EH (cell line): ENCODE results near the gene NNMT.
A peak's percentile ranks its signal among the peaks of the same experiment; 100 is the strongest.
"Not testable (repeated sequence)": the region's sequence is repeated elsewhere in the genome, so short reads cannot be mapped to it uniquely, and the experiment has no call there.

Experiments
- DNase-seq: peaks from one replicate; pipeline ENCODE4 v3.0.0-alpha.2; 2015; ENCODE audit warnings: low read depth

NNMT gene

DNA sequence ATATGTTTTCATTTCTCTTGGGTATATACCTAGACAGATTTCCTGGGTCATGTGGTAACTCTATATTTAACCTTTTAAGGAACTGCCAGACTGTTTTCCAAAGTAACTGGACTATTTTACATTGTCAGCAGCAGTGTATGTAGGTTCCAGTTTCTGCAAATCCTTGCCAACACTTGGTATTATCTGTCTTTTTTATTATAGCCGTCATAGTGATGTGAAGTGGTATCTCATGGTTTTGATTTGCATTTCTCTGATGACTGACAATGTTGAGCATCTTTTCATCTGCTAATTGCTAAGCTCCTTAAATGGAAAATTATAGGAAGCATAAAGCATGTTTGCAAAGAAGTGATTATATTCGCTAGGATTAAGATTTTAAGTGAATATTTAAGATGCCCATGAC is 13.9 kb downstream of the NNMT start:
- DNase-seq, result no peak

DNA sequence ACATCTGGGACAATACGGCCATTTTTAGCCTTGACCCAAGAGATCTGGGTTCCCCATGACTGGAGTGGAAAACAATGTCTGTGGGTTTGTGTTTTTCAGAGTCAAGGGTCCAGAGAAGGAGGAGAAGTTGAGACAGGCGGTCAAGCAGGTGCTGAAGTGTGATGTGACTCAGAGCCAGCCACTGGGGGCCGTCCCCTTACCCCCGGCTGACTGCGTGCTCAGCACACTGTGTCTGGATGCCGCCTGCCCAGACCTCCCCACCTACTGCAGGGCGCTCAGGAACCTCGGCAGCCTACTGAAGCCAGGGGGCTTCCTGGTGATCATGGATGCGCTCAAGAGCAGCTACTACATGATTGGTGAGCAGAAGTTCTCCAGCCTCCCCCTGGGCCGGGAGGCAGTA is 15.7 kb downstream of the NNMT start:
- DNase-seq, result no peak

DNA sequence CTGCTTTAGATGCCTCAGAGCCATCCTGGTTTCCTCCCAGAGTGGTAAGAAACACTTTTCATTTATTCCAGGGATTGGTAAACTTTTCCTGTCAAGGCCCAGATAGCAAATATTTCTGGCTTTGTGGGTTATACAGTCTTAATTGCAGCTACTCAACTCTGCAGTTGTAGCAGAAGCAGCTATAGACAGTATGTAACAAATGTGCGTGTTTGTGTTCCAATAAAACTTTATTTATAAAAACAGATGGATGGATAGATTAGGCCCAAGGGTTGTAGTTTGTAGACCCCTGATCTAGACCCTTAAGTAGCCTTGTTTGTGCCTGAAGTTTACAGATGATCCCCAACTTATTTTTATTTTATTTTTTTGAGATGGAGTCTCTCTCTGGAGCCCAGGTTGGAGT is 17.9 kb downstream of the NNMT start:
- DNase-seq, result no peak

DNA sequence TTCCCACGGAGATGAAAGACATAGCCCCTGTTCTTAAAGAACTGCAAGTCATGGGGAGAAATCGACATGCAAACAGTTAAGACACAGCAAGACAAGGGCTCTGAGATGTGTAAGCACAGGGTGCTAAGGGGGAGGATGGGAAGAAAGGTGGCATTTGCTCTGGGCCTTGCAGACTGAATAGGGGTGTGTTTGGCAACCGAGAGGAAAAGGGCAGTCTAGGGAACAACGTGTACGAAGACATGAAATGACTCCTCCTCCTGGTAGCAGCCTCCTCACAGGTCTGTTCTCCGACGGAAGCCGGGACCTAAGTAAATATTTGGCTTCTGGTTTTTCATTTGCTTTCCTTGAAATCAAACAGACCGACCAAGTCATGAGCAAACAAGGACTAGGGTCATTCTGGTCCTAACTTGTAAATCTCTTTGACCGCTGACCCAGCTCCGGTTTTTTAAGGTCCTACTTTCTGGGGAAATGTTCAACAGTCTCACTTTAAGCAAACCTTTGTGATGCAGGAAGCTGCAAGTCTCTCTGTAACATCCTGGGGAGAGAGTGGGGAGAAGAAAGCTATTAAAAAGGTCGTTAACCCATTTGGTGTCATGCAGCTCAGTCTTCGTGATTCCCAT is 19.7 kb downstream of the NNMT start:
- DNase-seq, result no peak

DNA sequence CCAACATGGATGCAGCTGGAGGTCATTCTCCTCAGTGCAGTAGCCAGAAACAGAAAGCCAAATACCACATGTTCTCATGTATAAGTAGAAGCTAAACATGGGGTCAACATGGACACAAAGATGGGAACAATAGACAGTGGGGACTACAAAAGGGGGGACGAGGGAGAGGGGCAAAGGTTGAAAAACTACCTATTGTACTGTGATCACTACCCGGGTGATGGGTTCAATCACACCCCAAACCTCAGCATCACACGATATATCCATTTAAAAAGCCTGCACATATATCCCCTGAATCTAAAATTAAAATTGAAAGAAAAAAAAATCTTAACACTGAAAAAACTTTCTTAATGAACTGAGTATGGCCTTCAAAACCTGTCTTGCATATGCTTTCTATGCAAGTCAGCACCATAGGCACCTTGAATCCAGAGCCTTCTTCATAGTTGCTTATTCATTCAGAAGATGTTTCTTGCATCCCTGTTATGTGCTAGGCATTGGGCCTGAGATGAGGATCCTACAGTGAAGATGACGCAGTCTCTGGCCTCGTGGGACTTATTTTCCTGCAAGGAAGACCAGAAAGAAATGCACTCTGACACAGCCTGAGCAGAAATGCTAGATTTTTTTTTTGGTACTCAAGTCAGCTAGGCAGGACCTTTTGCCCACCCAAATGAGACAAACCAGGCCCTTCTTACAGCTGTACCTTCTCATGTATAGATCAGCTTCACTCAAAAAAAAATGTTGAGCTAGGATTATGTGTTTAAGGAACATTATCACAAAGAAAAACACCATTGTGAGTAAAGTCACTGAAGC is 21.0 kb downstream of the NNMT start:
- peak; percentile 34 for DNase-seq

DNA sequence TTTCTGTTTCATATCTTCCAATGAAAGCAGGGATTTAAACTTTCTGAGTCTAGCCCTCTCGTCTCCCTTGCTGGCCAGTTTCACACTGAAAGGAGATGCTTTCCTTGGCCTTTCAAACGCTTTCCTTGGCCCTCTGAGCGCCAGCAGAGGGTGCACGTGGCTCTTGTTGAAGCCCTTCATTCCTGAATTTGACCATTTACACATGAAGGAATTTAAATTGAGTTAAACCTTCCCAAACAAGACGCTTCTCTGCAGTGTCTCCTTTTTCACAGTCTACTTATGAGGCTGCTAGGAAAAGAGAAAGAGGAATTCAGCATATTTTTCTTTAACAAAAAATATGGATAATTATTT is 21.6 kb downstream of the NNMT start:
- DNase-seq, result peak; percentile 67

DNA sequence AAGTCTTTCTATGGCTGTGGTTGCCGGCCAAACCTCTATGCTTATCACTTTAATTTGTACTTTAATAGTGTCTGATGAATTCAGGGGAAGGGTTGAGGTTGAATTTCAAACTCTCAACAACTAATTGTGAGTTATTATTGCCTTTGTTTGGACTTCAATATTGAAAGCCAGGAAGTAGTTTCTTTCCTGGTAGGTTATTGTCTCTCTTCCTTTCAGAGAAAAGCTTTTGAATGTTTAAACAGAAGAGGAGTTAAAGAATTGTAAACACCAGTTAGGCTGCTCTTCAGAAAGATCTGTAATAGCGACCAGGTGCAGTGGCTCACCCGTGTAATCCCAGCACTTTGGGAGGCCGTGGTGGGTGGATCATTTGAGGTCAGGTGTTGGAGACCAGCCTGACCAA is 22.2 kb downstream of the NNMT start:
- no peak for DNase-seq

DNA sequence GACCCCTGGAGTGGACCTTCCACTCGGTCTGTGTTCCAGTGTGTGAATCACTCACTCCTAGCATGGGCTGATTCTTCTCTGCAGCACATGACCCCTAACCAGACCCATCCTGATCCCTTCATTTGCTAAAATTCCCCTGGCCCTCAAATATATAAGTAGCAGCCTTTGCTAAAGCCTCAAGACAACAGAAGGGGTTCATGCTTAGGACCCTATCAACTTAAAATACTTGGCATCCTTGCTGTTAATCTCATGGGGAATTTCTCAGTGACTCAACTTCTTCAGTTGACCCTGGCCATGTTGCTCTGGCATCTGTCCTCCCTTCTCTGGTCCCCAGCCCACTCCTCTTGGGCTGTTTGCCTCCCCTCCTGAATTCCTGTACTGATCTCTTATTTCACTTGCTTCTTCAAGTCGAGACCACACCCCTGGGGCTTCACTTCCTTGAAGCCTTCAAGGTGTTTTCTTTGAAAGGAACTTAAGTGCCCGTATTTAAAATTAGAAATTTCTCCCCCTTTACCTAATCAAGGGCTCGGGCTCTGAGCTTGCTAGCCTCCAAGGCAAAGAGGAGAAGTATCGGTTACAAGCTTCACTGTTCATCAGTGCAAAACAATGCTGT is 23.6 kb downstream of the NNMT start:
- DNase-seq, result no peak

DNA sequence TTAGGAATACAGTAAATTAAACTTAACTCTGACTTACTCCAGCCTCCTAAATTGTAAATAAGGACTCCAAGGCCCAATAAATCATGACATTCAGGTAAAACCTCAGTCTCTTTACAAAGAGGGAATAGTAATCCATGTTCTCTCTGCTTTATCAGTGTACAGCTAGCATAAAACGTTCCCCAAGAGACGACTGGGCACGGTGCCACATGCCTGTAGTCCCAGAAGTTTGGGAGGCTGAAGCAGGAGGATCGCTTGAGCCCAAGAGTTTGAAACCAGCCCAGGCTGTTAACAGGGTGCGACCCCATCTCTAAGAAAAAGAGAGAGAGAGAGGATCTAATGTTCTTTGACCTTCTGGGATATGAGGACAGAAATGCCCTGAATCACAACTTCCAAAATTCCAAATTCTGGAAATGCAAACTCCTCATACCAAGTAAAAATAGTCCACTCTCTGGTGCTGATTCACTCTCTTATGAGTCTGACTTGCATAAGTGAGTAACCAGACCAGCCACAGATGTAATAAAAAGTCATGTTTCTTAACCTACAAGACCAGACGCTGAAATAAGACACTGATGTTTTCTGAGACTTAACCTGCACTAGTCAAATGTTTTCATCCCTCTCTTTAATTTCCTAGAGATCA is 25.5 kb downstream of the NNMT start:
- peak; percentile 89 for DNase-seq

DNA sequence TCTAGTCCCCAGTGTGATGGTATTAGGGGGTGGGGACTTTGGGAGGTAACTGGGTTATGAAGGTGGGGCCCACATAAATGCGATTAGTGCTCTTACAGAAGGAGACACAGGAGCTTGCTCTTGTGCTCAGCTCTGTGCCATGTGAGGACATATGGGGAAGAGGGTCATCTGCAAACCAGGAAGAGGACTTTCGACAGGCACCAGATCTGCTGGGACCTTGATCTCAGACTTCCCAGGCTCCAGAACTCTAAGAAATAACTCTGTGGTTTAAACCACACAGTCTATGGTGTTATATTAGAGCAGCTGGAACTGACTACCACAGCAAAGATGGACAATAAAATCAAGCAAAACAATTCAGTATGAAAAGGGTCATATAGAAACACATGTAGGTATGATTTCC is 26.7 kb downstream of the NNMT start:
- DNase-seq, result peak; percentile 35

DNA sequence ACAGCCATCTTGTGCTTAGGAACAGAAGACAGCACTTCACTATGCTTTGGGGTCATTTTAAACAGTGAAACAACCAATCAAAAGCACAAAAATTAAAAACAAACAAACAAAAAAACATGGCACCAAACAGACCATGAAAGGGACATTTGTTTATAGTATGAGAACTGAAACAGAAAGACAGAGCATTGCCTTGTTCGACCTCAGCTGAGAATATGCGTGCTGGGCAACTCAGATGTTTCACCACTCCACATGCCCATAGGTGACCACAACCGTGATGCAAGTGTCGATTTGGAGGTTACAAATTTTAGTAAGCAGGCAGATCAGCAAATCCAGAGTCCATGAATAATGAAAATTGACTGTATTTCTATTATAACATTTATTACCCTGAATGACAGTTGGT is 30.0 kb downstream of the NNMT start:
- no peak for DNase-seq

DNA sequence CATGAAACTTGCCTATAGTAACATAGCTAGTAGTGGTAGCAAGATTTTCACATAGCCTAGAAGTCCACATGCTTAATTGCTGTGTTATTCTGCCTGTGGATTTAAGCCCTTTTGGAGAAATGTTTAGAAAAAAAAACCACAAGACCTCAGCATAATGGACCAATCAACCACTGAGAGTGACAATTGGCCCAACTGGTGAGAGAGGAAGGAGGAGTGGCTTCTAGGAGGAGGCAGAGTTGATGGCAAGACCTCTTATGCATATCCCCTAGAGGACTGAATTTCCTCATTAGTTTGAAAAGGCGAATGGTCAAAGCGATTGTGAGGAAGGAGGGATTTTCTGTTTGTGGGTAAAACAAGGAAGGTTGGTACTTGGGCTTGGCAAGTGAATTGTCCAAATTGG is 30.6 kb downstream of the NNMT start:
- DNase-seq, result no peak

DNA sequence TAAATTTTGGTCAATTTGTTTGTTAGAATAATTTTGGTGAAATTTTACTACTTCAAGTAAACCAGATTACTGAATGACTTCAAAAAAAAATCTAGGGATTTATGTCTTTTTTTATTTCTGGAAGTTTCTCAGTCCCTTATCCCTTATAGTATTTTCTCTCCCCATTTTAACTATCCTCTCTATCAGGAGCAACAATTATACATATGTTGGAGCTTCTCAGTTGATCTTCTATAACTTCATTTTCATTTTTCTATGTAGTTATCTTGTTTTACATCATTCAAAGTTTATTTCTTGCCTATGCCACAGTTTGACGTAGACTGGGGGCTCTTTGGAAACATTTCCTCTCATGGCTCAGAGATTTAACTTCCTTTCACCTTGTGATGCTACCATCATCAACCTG is 34.2 kb downstream of the NNMT start:
- DNase-seq, result no peak

DNA sequence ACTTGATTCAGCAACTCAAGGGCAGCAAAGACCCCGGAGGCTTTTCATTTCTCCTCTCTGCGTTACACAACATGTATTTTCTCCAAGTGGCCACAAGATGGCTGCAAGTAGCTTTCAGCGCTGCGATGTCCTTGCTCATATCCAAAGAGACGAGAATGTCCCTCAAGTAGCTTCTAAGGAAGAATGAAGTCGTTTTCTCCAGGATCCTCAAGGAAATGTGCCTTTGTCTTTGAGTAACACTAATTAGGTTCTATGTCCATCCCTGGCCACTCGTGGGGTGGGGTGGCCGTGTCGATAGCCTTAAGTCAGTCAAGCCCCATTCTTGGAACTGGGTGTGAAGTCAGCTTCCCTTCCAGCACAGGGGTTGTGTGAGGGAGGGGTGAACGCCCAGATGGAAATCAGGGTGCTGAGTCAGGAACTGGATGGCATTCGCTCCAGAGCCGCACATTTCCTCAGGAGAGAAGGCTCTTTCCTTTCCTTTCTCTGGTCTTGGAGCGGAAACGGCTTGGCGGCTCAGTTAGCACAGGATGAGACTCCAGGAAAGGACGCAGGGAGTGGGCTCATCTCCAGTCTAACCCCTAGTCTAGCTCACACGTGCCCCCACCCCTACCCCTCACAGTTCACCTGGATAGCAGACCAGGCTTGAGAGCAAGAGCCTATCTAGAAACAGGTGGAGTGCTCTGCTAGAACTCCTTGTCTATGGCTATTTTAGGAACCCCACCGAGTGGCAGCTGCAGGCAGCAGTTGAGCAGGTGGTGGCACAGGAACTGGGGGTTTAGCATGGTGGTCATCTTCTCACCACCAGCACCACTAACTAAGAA is 44.3 kb downstream of the NNMT start:
- DNase-seq, result peak; percentile 81

DNA sequence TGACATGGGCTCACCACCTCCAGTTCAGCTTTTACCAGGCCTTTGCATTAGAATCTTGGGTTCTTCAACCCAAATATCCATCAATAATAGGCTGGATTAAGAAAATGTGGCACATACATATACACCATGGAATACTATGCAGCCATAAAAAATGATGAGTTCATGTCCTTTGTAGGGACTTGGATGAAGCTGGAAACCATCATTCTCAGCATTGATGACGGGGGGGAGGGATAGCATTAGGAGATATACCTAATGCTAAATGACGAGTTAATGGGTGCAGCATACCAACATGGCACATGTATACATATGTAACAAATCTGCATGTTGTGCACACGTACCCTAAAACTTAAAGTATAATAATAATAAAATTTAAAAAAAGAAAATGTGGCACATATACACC is 45.5 kb downstream of the NNMT start:
- not testable (repeated sequence) for DNase-seq

DNA sequence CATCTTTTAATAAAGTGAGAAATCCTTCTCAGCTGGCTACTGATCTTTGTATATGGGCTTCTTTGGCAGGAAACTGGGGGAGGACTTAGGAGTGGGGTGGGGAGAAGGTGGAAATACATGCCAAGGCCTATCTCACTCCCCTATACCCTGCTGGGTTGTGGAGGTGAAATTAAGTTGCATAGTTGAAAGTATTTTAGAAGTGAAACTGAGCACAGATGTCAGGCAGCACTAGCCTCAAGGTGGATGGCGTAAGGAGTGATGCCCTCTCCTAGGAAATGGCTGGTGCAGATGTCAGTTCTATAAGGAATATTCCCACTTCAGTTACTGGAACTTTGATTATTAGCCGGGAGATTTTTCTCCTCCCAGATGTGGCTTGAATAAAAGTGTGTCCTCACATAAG is 46.3 kb downstream of the NNMT start:
- no peak for DNase-seq

DNA sequence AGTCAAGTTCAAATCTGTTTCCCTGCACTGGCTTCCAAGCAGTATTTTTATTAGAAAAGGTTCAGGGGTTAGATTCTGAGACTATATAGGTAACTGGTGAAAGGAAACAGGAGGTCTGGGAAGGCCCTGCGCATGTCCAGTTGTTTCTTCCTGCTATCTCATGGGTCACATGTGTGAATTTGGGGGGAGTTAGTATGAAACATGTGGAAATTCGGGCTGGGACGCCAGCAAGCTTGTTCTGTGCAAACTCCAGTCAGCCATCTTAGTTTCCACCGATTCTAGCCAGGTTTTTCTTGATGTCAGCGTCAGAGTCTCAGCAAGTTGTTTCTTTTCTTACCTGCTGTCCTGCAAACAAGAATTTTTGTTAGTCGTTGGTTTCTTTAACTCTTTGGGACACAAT is 46.8 kb downstream of the NNMT start:
- DNase-seq, result no peak

DNA sequence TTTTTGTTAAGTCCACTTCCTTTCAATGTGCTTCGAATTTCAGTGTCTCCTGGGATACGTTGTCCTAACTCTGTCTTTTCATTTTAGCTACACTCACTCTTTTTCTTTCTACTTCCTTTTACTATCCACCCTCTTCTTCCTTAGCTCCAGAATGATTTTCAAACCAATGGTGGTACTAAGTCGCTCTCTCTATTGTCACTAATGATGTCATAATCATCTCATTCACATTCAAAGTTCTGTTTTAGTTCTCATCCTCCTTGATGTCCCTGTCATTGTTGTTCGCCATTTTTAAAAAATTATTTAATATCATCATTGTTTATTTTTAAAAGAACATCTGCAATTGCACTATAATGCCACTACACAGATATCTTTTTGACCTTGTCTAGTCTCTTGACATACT is 47.3 kb downstream of the NNMT start:
- DNase-seq, result no peak

DNA sequence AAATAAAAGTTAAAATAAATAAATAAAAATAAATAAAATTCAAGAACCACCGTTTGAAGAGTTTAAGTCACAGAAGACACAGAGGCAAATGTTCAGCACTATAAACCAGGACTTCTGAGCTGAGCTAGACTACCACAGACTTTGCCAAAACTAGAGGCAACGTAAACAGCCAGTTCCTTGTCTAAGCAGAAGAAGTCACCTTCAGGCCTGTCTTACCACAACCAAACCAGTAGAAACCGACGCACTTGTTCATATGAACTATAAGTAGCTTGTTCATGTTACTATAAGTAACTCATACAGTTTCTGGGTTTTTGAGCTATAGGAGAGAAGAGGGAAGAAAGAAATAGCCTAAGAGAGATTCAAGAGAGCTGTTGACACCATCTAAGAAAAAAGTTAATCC is 48.3 kb downstream of the NNMT start:
- no peak for DNase-seq

DNA sequence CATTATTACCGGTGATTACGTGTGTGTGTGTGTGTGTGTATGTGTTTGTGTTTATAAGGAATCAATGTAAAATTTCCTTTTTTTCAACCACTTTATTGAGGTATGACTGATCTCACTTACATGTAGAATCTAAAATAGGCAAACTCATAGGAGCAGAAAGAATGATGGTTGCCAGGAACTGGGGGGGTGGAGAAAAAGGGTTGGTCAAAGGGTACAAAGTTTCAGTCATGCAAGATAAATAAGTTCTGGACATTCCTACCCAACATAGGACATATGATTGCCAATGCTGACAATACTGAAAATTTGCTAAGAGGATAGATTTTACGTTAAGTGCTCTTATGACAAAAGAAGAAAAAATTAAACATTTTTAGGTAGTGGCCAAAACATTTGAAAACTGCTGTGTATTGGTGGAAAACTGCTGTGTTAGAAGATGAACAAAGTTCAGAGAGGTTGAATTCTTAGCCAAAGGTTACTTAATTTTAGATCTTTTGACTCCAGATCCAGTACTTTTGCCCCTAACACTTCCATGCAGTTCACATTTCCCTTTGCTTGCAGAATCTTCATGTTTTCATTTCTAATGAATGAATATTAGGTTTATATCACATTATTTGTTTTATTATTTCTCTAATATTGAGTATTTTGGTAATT is 49.5 kb downstream of the NNMT start:
- no peak for DNase-seq

DNA sequence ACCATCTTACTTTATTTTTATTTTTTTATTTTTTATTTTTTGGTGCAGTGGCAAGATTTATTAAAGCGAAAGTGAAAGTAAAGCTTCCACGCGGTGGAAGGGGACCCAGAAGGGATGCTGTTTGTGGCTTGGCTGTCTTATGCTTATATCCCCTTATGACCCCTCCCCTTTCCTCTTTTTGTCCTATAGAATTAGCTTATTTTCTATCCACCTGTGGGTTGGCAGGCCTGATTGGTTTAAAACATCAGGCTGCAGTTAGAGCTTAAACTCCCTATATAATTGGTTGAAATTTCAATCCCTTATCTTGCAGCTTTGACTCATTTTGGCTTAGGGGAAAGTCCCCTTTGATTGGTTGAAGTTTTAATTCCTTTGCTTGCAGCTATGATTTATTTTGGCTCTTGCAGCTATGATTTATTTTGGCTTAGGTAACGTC is 50.5 kb downstream of the NNMT start:
- no peak for DNase-seq
